IPS-18a (cell line): ENCODE data around the gene LCLAT1.
"Not testable (repeated sequence)": the region's sequence is repeated elsewhere in the genome, so short reads cannot be mapped to it uniquely, and the experiment has no call there.

Experiments used
- H3K27ac ChIP-seq: one replicate; pipeline ENCODE4 v1.5.1; 2013; ENCODE audit warnings: low read length
- H3K27me3 ChIP-seq: one replicate; pipeline ENCODE4 v1.6.1; 2013; ENCODE audit warnings: mild to moderate bottlenecking, low read length; ENCODE audit not compliant: control insufficient read depth, insufficient read depth
- H3K36me3 ChIP-seq: one replicate; pipeline ENCODE4 v1.6.1; 2013; ENCODE audit warnings: low read depth, low read length; ENCODE audit not compliant: control insufficient read depth
- H3K4me1 ChIP-seq: one replicate; pipeline ENCODE4 v1.6.1; 2013; ENCODE audit warnings: low read depth, low read length; ENCODE audit not compliant: control insufficient read depth
- H3K4me3 ChIP-seq: one replicate; pipeline ENCODE4 v1.5.1; 2013; ENCODE audit warnings: low read length
- H3K9ac ChIP-seq: one replicate; pipeline ENCODE4 v1.6.1; 2013; ENCODE audit warnings: mild to moderate bottlenecking, low read length, moderate library complexity
- H3K9me3 ChIP-seq: one replicate; pipeline ENCODE4 v1.6.1; 2013; ENCODE audit warnings: low read depth, low read length; ENCODE audit not compliant: control insufficient read depth

LCLAT1 gene

GRCh38 chr2:30633039-30633438, 186.0 kb downstream of the LCLAT1 start:
- Histone ChIP-seq H3K36me3 (no peaks in the 10 kb centered on the region), H3K9ac (no peak overlapping the region), H3K9me3 (no peaks in the 10 kb centered on the region), H3K4me1 (peaks cover 3% of the 10 kb centered on the region), H3K27me3 (no peaks in the 10 kb centered on the region), H3K4me3 (no peak overlapping the region), H3K27ac (no peak overlapping the region)

GRCh38 chr2:30636311-30636710, 189.3 kb downstream of the LCLAT1 start:
- Histone ChIP-seq H3K4me3 (no peak overlapping the region), H3K9ac (no peak overlapping the region), H3K27me3 (no peaks in the 10 kb centered on the region), H3K27ac (no peak overlapping the region), H3K36me3 (no peaks in the 10 kb centered on the region), H3K9me3 (no peaks in the 10 kb centered on the region), H3K4me1 (no peaks in the 10 kb centered on the region)

DNA sequence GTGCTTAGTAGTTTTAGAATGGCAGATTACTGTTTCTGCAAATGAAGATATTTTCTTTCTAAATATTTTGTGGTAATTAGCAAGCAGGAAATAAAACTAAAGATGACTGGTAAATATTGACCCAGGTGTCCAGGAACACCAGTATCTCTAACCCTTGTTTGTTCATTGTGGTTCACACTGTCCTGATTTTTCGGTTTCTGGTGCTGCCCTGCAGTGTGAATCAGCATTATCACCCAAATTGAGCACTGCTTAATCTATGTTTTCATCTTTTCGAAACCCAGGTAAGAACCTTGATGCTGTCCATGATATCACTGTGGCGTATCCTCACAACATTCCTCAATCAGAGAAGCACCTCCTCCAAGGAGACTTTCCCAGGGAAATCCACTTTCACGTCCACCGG, 192.8 kb downstream of the LCLAT1 start:
- Histone ChIP-seq H3K27me3 (no peaks in the 10 kb centered on the region), H3K36me3 (no peaks in the 10 kb centered on the region), H3K9ac (no peak overlapping the region), H3K9me3 (no peaks in the 10 kb centered on the region), H3K27ac (no peak overlapping the region), H3K4me1 (no peaks in the 10 kb centered on the region), H3K4me3 (no peak overlapping the region)

- Histone ChIP-seq H3K9ac (no peak overlapping the region), H3K36me3 (no peaks in the 10 kb centered on the region), H3K9me3 (no peaks in the 10 kb centered on the region), H3K27me3 (no peaks in the 10 kb centered on the region), H3K27ac (no peak overlapping the region), H3K4me1 (no peaks in the 10 kb centered on the region), H3K4me3 (no peak overlapping the region)
These were observed 194.8 kb downstream of the LCLAT1 start for GRCh38 chr2:30641765-30642345.

- H3K9ac ChIP-seq, H3K27ac ChIP-seq, H3K4me3 ChIP-seq, H3K36me3 ChIP-seq, H3K4me1 ChIP-seq, H3K9me3 ChIP-seq, H3K27me3 ChIP-seq: not testable (repeated sequence)
These were observed 196.0 kb downstream of the LCLAT1 start for GRCh38 chr2:30643013-30643412.

DNA sequence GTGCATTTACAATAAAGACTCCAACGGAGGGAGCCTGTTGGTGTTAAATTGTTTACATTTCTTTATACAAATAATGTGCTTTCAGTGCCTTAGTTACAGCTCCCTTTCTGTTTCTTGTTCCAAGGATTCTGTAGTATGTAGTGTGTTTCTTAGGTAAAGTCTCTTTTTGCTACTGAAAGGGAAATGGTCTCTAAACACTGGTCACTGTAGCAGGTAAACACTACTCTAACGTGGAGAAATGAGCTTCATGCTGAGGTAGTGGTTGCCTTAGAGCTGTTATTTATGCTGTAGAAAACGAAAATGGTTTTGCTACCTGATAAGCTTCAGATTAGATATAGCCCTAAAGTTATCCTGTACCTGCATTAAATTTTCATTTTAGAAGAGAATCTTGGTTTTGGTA, 196.6 kb downstream of the LCLAT1 start:
- no peak overlapping the region for H3K4me3 ChIP-seq
- H3K4me1 ChIP-seq: no peaks in the 10 kb centered on the region
- no peaks in the 10 kb centered on the region for H3K27me3 ChIP-seq
- H3K27ac ChIP-seq: no peak overlapping the region
- H3K36me3 ChIP-seq: no peaks in the 10 kb centered on the region
- H3K9ac ChIP-seq: no peak overlapping the region
- no peaks in the 10 kb centered on the region for H3K9me3 ChIP-seq

- Histone ChIP-seq H3K36me3 (no peaks in the 10 kb centered on the region), H3K27me3 (no peaks in the 10 kb centered on the region), H3K9me3 (no peaks in the 10 kb centered on the region), H3K9ac (no peak overlapping the region), H3K4me3 (no peak overlapping the region), H3K4me1 (no peaks in the 10 kb centered on the region), H3K27ac (no peak overlapping the region)
These were observed 198.2 kb downstream of the LCLAT1 start for GRCh38 chr2:30645081-30645744.

DNA sequence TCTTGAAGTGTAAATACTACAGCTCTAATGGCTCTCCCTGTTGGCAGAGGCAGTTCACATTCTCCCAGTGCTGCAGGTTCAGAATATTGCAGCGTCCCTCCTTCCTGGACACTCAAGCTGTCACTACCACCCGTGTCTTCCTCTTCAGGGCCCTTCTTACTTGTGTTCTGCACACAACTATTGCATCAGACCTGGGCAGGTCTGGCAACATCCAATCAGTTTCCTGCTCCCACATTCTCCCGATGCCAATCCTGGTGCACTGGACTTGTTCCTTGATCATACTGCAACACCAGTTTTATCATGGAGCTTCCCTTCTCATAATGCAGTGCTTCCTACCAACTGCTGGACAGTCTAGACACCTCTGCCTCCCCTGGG, 198.7 kb downstream of the LCLAT1 start:
- H3K9me3 ChIP-seq: no peaks in the 10 kb centered on the region
- no peak overlapping the region for H3K4me3 ChIP-seq
- no peaks in the 10 kb centered on the region for H3K36me3 ChIP-seq
- no peak overlapping the region for H3K27ac ChIP-seq
- H3K4me1 ChIP-seq: no peaks in the 10 kb centered on the region
- no peak overlapping the region for H3K9ac ChIP-seq
- no peaks in the 10 kb centered on the region for H3K27me3 ChIP-seq

- Histone ChIP-seq H3K27ac (no peak overlapping the region), H3K4me1 (peaks cover 18% of the 10 kb centered on the region), H3K36me3 (no peaks in the 10 kb centered on the region), H3K27me3 (peaks cover 5% of the 10 kb centered on the region), H3K9ac (no peak overlapping the region), H3K9me3 (no peaks in the 10 kb centered on the region), H3K4me3 (no peak overlapping the region)
These were observed 200.9 kb downstream of the LCLAT1 start for GRCh38 chr2:30647752-30648457.

DNA sequence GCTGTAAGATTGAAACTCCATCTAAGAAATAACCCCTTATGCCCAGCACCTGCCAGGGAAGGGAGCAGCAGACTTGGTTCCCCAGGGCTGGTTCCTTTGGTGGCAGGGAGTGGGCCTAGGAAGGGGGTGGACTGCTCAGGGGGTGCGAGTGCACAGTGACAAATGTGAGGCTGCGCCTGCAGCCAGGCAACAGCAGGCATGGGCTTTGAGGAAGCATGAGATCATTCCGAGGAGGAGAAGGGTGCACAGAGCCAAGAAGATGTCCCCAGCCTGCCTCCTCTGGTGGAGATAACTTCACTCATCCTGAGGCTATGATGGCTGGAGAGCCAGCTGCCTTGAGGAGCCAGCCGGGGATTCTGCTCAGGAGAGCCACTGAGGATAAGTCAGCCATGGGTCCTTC, 202.2 kb downstream of the LCLAT1 start:
- Histone ChIP-seq H3K27ac (no peak overlapping the region), H3K4me3 (no peak overlapping the region), H3K36me3 (no peaks in the 10 kb centered on the region)

GRCh38 chr2:30649828-30650227, 202.8 kb downstream of the LCLAT1 start:
- Histone ChIP-seq H3K9ac (no peak overlapping the region), H3K27me3 (peaks cover 20% of the 10 kb centered on the region), H3K4me3 (no peak overlapping the region), H3K27ac (no peak overlapping the region), H3K36me3 (no peaks in the 10 kb centered on the region), H3K4me1 (peaks cover 18% of the 10 kb centered on the region), H3K9me3 (no peaks in the 10 kb centered on the region)

More for the DNA sequence above, 202.2 kb downstream of the LCLAT1 start:
- Histone ChIP-seq H3K27me3 (peaks cover 19% of the 10 kb centered on the region), H3K9me3 (no peaks in the 10 kb centered on the region), H3K4me1 (peaks cover 18% of the 10 kb centered on the region), H3K9ac (no peak overlapping the region)
